Measurements from ENCODE around the gene SLF2.

DNA sequence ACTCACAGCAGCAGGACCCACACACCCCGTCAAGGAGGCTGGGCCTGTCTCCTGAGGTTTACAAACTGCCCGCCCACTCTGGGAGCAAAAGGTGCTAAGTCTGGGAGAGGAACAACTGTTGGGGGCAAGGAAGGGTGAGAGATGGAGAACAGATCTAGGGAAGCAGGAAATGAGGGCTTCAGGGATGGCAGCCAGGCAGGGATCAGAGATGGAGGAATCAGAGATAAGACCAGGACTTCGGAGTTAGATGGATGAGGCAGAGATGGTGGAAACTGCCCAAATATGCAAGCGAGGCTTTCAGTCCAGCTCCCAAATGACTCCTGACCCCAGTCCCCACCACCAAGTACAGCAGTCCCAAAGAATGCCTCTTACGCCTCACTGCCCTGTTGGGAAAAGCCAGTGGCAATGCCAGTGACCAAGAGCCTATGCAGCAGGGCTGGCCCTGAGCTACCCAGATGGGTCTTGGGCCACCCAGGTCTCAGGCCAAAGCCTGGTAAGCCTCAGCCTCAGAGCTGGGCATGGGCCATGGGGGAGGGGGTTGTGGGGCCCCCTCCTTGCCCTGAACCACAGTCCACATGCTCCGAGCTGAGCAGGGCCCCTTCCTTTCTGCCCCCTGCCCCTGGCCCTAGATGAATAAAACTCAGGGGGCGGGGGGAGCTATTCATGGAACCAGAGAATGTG lies 39.5 kb upstream of the SLF2 start:
- TF ChIP-seq, protein P1, sequence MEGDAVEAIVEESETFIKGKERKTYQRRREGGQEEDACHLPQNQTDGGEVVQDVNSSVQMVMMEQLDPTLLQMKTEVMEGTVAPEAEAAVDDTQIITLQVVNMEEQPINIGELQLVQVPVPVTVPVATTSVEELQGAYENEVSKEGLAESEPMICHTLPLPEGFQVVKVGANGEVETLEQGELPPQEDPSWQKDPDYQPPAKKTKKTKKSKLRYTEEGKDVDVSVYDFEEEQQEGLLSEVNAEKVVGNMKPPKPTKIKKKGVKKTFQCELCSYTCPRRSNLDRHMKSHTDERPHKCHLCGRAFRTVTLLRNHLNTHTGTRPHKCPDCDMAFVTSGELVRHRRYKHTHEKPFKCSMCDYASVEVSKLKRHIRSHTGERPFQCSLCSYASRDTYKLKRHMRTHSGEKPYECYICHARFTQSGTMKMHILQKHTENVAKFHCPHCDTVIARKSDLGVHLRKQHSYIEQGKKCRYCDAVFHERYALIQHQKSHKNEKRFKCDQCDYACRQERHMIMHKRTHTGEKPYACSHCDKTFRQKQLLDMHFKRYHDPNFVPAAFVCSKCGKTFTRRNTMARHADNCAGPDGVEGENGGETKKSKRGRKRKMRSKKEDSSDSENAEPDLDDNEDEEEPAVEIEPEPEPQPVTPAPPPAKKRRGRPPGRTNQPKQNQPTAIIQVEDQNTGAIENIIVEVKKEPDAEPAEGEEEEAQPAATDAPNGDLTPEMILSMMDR (IDR thresholded peaks at IDR 0.05) = no peak
- no peak for TF ChIP-seq POLR2A (IDR thresholded peaks at IDR 0.05)
